Neural progenitor cell (in vitro differentiated cells): Measurements from ENCODE around the gene MCL1. TPM values are rescaled to one million over a fixed set of nuclear protein-coding genes. Genes with fewer than 3 reads are reported as not detected.

ENCODE experiments used
- DNase-seq: peaks from one replicate; pipeline ENCODE4 v3.0.0-alpha.2; 2016; ENCODE audit warnings: low spot score
- H2AFZ ChIP-seq: fragments of 200-600 bp; sonication (generic); replicated peaks from 2 replicates; pipeline ENCODE4 v1.6.1; 2016; ENCODE audit warnings: antibody characterized with exemption
- H3F3A ChIP-seq: fragments of 200-600 bp; sonication (generic); 2 replicates; pipeline ENCODE4 v1.6.1; 2016; ENCODE audit warnings: antibody characterized with exemption, low read depth
- H3K27ac ChIP-seq: fragments of 200-600 bp; sonication (generic); 2 replicates; pipeline ENCODE4 v1.5.1; 2016; ENCODE audit warnings: mild to moderate bottlenecking
- H3K27me3 ChIP-seq: fragments of 200-600 bp; sonication (generic); 2 replicates; pipeline ENCODE4 v1.6.1; 2016; ENCODE audit warnings: mild to moderate bottlenecking, moderate library complexity
- H3K36me3 ChIP-seq: fragments of 200-600 bp; sonication (generic); 2 replicates; pipeline ENCODE4 v1.5.1; 2016
- H3K4me1 ChIP-seq: fragments of 200-600 bp; sonication (generic); 2 replicates; pipeline ENCODE4 v1.6.1; 2016; ENCODE audit warnings: mixed run types
- H3K4me2 ChIP-seq: fragments of 200-600 bp; sonication (generic); 2 replicates; pipeline ENCODE4 v1.6.1; 2016
- H3K4me3 ChIP-seq: fragments of 200-600 bp; sonication (generic); 2 replicates; pipeline ENCODE4 v1.5.1; 2016
- H3K79me2 ChIP-seq: fragments of 200-600 bp; sonication (generic); 2 replicates; pipeline ENCODE4 v1.6.1; 2016; ENCODE audit warnings: low read depth
- H3K9ac ChIP-seq: fragments of 200-600 bp; sonication (generic); 2 replicates; pipeline ENCODE4 v1.6.1; 2016
- H3K9me3 ChIP-seq: fragments of 200-600 bp; sonication (generic); 2 replicates; pipeline ENCODE4 v1.5.1; 2016; ENCODE audit warnings: low read depth
- H4K20me1 ChIP-seq: fragments of 200-600 bp; sonication (generic); 2 replicates; pipeline ENCODE4 v1.6.1; 2016; ENCODE audit warnings: low read depth
- H3K27ac Mint-ChIP-seq: 3 replicates; pipeline ENCODE4 v1.8.0; 2021; ENCODE audit warnings: mixed read lengths
- H3K27me3 Mint-ChIP-seq: 2 replicates; pipeline ENCODE4 v1.8.0; 2022; ENCODE audit warnings: low read depth, mild to moderate bottlenecking, inconsistent platforms, moderate library complexity, mixed read lengths; ENCODE audit not compliant: insufficient read depth
- H3K36me3 Mint-ChIP-seq: 3 replicates; pipeline ENCODE4 v1.8.0; 2021; ENCODE audit warnings: mixed read lengths
- H3K4me1 Mint-ChIP-seq: 3 replicates; pipeline ENCODE4 v1.8.0; 2021; ENCODE audit warnings: mixed read lengths
- H3K4me3 Mint-ChIP-seq: 3 replicates; pipeline ENCODE4 v1.8.0; 2021; ENCODE audit warnings: mild to moderate bottlenecking, moderate library complexity, mixed read lengths
- H3K9me3 Mint-ChIP-seq: 3 replicates; pipeline ENCODE4 v1.8.0; 2020; ENCODE audit warnings: mixed read lengths
- EZH2 ChIP-seq: fragments of 200-600 bp; sonication (generic); IDR thresholded peaks from 2 replicates; pipeline ENCODE4 v1.6.1; 2017; ENCODE audit warnings: antibody characterized with exemption, mild to moderate bottlenecking, moderate library complexity
- EZH2phosphoT487 ChIP-seq: fragments of 200-600 bp; sonication (generic); IDR thresholded peaks from 2 replicates; pipeline ENCODE4 v1.6.1; 2017; ENCODE audit warnings: antibody characterized with exemption
- total RNA-seq: library from RNA; depleted of rRNA; stranded (reverse); fragments of >200 nt; gene quantifications from 2 replicates; pipeline ENCODE4 v1.2.3, GENCODE V29; 2015; ENCODE audit warnings: low replicate concordance
- TF ChIP-seq, protein P1 (sequence below): fragments of 200-600 bp; sonication (generic); IDR thresholded peaks from 2 replicates; pipeline ENCODE4 v1.5.1; 2017; ENCODE audit warnings: antibody characterized with exemption, mild to moderate bottlenecking

The MCL1 gene
- 202 and 232 TPM in 2 replicates for total RNA-seq

GRCh38 chr1:150579110-150579944 lies at the start of gene MCL1:
MCL1 (minus strand) TSS chr1:150579610; CDS start chr1:150579530, 80 bp downstream.
- H3K4me2 ChIP-seq, result peak within 1 kb of the TSS; percentile 99
- H4K20me1 ChIP-seq, result peaks cover 47% of the 10 kb centered on the region
- H3K27ac Mint-ChIP-seq, result peak within 1 kb of the TSS; percentile 100
- H3K9ac ChIP-seq, result peak within 1 kb of the TSS; percentile 97
- peak within 1 kb of the TSS; percentile 71 for H3K4me3 ChIP-seq
- no peaks in the 10 kb centered on the region for H3K9me3 ChIP-seq
- peaks cover 2% of the 10 kb centered on the region for H3K27me3 Mint-ChIP-seq
- peaks cover 30% of the 10 kb centered on the region for H3K36me3 ChIP-seq
- H3K27ac ChIP-seq, result peak within 1 kb of the TSS; percentile 100
- peaks cover 30% of the 10 kb centered on the region for H3K4me1 ChIP-seq
- DNase-seq, result peak; percentile 98
- peak within 1 kb of the TSS; percentile 96 for H3K4me3 Mint-ChIP-seq
- H2AFZ ChIP-seq, result peak within 1 kb of the TSS; percentile 61
- TF ChIP-seq EZH2phosphoT487 (no peak), EZH2 (no peak)
- TF ChIP-seq, protein P1, sequence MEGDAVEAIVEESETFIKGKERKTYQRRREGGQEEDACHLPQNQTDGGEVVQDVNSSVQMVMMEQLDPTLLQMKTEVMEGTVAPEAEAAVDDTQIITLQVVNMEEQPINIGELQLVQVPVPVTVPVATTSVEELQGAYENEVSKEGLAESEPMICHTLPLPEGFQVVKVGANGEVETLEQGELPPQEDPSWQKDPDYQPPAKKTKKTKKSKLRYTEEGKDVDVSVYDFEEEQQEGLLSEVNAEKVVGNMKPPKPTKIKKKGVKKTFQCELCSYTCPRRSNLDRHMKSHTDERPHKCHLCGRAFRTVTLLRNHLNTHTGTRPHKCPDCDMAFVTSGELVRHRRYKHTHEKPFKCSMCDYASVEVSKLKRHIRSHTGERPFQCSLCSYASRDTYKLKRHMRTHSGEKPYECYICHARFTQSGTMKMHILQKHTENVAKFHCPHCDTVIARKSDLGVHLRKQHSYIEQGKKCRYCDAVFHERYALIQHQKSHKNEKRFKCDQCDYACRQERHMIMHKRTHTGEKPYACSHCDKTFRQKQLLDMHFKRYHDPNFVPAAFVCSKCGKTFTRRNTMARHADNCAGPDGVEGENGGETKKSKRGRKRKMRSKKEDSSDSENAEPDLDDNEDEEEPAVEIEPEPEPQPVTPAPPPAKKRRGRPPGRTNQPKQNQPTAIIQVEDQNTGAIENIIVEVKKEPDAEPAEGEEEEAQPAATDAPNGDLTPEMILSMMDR, result no peak
- H3K36me3 Mint-ChIP-seq, result peaks cover 38% of the 10 kb centered on the region
- peaks cover 41% of the 10 kb centered on the region for H3K4me1 Mint-ChIP-seq
- H3F3A ChIP-seq, result peaks cover 55% of the 10 kb centered on the region
- no peaks in the 10 kb centered on the region for H3K9me3 Mint-ChIP-seq
- H3K27me3 ChIP-seq, result no peaks in the 10 kb centered on the region
- peaks cover 67% of the 10 kb centered on the region for H3K79me2 ChIP-seq

DNA sequence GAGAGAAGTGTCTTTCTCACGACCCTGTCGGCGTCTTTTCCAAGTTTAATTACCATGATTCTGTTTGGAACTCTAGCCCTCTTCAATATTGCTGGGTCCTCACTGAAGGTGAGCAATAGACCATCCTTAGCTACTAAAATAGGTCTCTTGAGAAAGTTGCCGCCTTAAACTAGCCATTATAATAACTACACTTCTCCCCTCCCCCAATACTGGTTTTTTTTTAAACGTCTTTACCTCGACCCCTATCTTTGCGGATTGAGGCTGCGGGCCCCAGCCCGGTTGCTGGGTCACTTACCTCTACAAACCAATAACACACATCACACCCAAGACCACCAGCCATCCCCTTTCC lies 49.3 kb upstream of the MCL1 start:
- DNase-seq, result no peak
- Mint-ChIP-seq H3K27me3 (no peaks in the 10 kb centered on the region), H3K9me3 (no peaks in the 10 kb centered on the region), H3K4me3 (no peak overlapping the region), H3K27ac (no peak overlapping the region), H3K4me1 (peaks cover 4% of the 10 kb centered on the region), H3K36me3 (peaks cover 31% of the 10 kb centered on the region)
- H3F3A ChIP-seq, result peaks cover 16% of the 10 kb centered on the region
- H2AFZ ChIP-seq, result no peak overlapping the region
- peaks cover 5% of the 10 kb centered on the region for H3K4me1 ChIP-seq
- no peaks in the 10 kb centered on the region for H3K9me3 ChIP-seq
- H3K79me2 ChIP-seq, result peaks cover 30% of the 10 kb centered on the region
- H3K4me3 ChIP-seq, result peak overlapping the region; percentile 80
- H3K27me3 ChIP-seq, result peaks cover under 1% of the 10 kb centered on the region
- peaks cover 11% of the 10 kb centered on the region for H3K36me3 ChIP-seq
- H3K27ac ChIP-seq, result no peak overlapping the region
- peak overlapping the region; percentile 91 for H3K4me2 ChIP-seq
- peak overlapping the region; percentile 63 for H3K9ac ChIP-seq
- TF ChIP-seq, protein P1, result no peak
- TF ChIP-seq EZH2phosphoT487, result no peak
- TF ChIP-seq EZH2, result no peak
- no peaks in the 10 kb centered on the region for H4K20me1 ChIP-seq

GRCh38 chr1:150627826-150628410 lies 48.5 kb upstream of the MCL1 start:
- no peak overlapping the region for H3K4me3 Mint-ChIP-seq

More at GRCh38 chr1:150627826-150628410, 48.5 kb upstream of the MCL1 start:
- peak overlapping the region; percentile 63 for H3K9ac ChIP-seq
- H3K9me3 Mint-ChIP-seq, result no peaks in the 10 kb centered on the region
- H3K27ac Mint-ChIP-seq, result no peak overlapping the region
- peaks cover 19% of the 10 kb centered on the region for H3F3A ChIP-seq
- H3K36me3 Mint-ChIP-seq, result peaks cover 36% of the 10 kb centered on the region
- DNase-seq, result no peak
- H3K27me3 ChIP-seq, result no peaks in the 10 kb centered on the region
- TF ChIP-seq EZH2phosphoT487 (no peak), EZH2 (no peak)
- TF ChIP-seq, protein P1, result no peak
- peaks cover 11% of the 10 kb centered on the region for H3K36me3 ChIP-seq
- peaks cover 5% of the 10 kb centered on the region for H3K4me1 ChIP-seq
- peak overlapping the region; percentile 91 for H3K4me2 ChIP-seq
- H3K79me2 ChIP-seq, result peaks cover 30% of the 10 kb centered on the region
- no peaks in the 10 kb centered on the region for H3K9me3 ChIP-seq
- H3K4me1 Mint-ChIP-seq, result peaks cover 4% of the 10 kb centered on the region
- peak overlapping the region; percentile 80 for H3K4me3 ChIP-seq
- H3K27ac ChIP-seq, result no peak overlapping the region
- H3K27me3 Mint-ChIP-seq, result no peaks in the 10 kb centered on the region
- no peak overlapping the region for H2AFZ ChIP-seq
- no peaks in the 10 kb centered on the region for H4K20me1 ChIP-seq
